GM19035 (cell line): ENCODE results near the gene PRKCI.
"Not testable (repeated sequence)": the region's sequence is repeated elsewhere in the genome, so short reads cannot be mapped to it uniquely, and the experiment has no call there.

Experiments
- ATAC-seq: cut with Tn5 transposase; IDR thresholded peaks from one replicate; pipeline ENCODE4 v1.9.1; 2021; ENCODE audit not compliant: unreplicated experiment

PRKCI gene

GRCh38 chr3:170338690-170339340, 116.6 kb downstream of the PRKCI start:
- ATAC-seq = no peak

- not testable (repeated sequence) for ATAC-seq
Observed at GRCh38 chr3:170342273-170342672, 120.0 kb downstream of the PRKCI start.

- not testable (repeated sequence) for ATAC-seq
Observed at GRCh38 chr3:170343859-170344258, 121.6 kb downstream of the PRKCI start.

- no peak for ATAC-seq
Observed at GRCh38 chr3:170344971-170345370, 122.7 kb downstream of the PRKCI start.

GRCh38 chr3:170346481-170347392, 124.5 kb downstream of the PRKCI start:
- ATAC-seq = no peak

- peak; percentile 36 for ATAC-seq
Observed at GRCh38 chr3:170350515-170351413, 128.5 kb downstream of the PRKCI start.

GRCh38 chr3:170352936-170353335, 130.7 kb downstream of the PRKCI start:
- no peak for ATAC-seq

GRCh38 chr3:170353485-170353884, 131.3 kb downstream of the PRKCI start:
- ATAC-seq = no peak

GRCh38 chr3:170354760-170355159, 132.5 kb downstream of the PRKCI start:
- ATAC-seq = no peak
